Sigmoid colon (tissue), 7 donors: ENCODE results near the gene VPS4A. TPM values are rescaled to one million over a fixed set of nuclear protein-coding genes. Genes with fewer than 3 reads are reported as not detected.
"Not testable (repeated sequence)": the region's sequence is repeated elsewhere in the genome, so short reads cannot be mapped to it uniquely, and the experiment has no call there.

Experiments used
- DNase-seq: peaks from one replicate; pipeline ENCODE4 v3.0.0-alpha.2; 2019
- H3K27ac ChIP-seq, 4 donors: fragments of 200-600 bp; sonication (generic); one replicate each; pipeline ENCODE4 v1.5.1; 2016 to 2019; ENCODE audit warnings: mild to moderate bottlenecking in 1 of 4
- H3K27me3 ChIP-seq, 3 donors: fragments of 200-600 bp; sonication (generic); one replicate each; pipeline ENCODE4 v1.5.1; 2019; ENCODE audit warnings: mild to moderate bottlenecking in 1 of 3
- H3K36me3 ChIP-seq, 4 donors: fragments of 200-600 bp; sonication (generic); one replicate each; pipeline ENCODE4 v1.5.1; 2016 to 2019
- H3K4me1 ChIP-seq, 4 donors: fragments of 200-600 bp; sonication (generic); one replicate each; pipeline ENCODE4 v1.5.1; 2017 to 2019
- H3K4me3 ChIP-seq, 4 donors: fragments of 200-600 bp; sonication (generic); one replicate each; pipeline ENCODE4 v1.5.1; 2017 to 2019; ENCODE audit warnings: mild to moderate bottlenecking in 2 of 4, moderate library complexity in 1 of 4
- H3K9me3 ChIP-seq, 4 donors: fragments of 200-600 bp in 3 of 4; sonication (generic) in 3 of 4; one replicate each; pipeline versions ENCODE4 v1.5.1 to v1.6.1; 2013 to 2019
- CTCF ChIP-seq, 4 experiments: fragments of 450-650 bp in 3 of 4; fragments of 200-600 bp in 1 of 4; IDR thresholded peaks; one replicate each; pipeline ENCODE4 v1.5.1; 2016 to 2019; ENCODE audit warnings: antibody characterized with exemption in 4 of 4, mild to moderate bottlenecking in 3 of 4, moderate library complexity in 2 of 4
- EP300 ChIP-seq, 4 donors: sonication (generic); formaldehyde crosslinking; IDR thresholded peaks; one replicate each; pipeline ENCODE4 v1.6.1; 2017; ENCODE audit warnings: antibody characterized with exemption in 4 of 4
- POLR2A ChIP-seq, 2 donors: fragments of 450-650 bp; IDR thresholded peaks; one replicate each; pipeline ENCODE4 v1.6.1; 2016; ENCODE audit warnings: antibody characterized with exemption in 2 of 2, mild to moderate bottlenecking in 2 of 2, moderate library complexity in 2 of 2
- POLR2AphosphoS5 ChIP-seq, 4 donors: sonication (generic); formaldehyde crosslinking; IDR thresholded peaks; one replicate each; pipeline ENCODE4 v1.6.1; 2017; ENCODE audit warnings: antibody characterized with exemption in 4 of 4
- WGBS, 2 donors: extraction: QIAGEN DNeasy Blood & Tissue Kit; methylation state at CpG; one replicate each; pipeline ENCODE4 v1.1.7; 2013; 5-methylcytosine and 5-hydroxymethylcytosine counted together
- intact Hi-C: fragments of 100-400 bp; cut with DNase I; formaldehyde crosslinking; loops from one replicate; pipeline ENCODE4 v1.15.1; 2023
- polyA plus RNA-seq, 3 donors: library from polyadenylated mRNA; stranded (reverse); fragments of 200-250 nt; gene quantifications; one replicate each; pipeline ENCODE4 v1.2.3, GENCODE V29; 2013
- total RNA-seq, 4 donors: library from RNA; depleted of rRNA; stranded (reverse); fragments of >200 nt; gene quantifications; one replicate each; pipeline ENCODE4 v1.1.0, GENCODE V29; 2016
- donor health status: healthy with polysubstance abuse.
- donor health status: Bipolar disorder and iron deficiency.
- donor health status: healthy.

The VPS4A gene
- total and polyA plus RNA-seq, 7 donors = 25.8 to 39.3 (median 31.7) TPM

- WGBS, 2 donors = 77 to 84% methylated on average over 4 of the region's 4 CpGs
- H3K36me3 ChIP-seq = peaks cover 0 to 24% (median 15%) of the 10 kb centered on the region in 4 donors
- TF ChIP-seq EP300 (IDR thresholded peaks at IDR 0.05) (no peak), POLR2A (IDR thresholded peaks at IDR 0.05) (no peak), POLR2AphosphoS5 (IDR thresholded peaks at IDR 0.05) (no peak), CTCF (IDR thresholded peaks at IDR 0.05) (no peak)
These were observed 25.9 kb upstream of the VPS4A start for GRCh38 chr16:69285240-69285639.

DNA sequence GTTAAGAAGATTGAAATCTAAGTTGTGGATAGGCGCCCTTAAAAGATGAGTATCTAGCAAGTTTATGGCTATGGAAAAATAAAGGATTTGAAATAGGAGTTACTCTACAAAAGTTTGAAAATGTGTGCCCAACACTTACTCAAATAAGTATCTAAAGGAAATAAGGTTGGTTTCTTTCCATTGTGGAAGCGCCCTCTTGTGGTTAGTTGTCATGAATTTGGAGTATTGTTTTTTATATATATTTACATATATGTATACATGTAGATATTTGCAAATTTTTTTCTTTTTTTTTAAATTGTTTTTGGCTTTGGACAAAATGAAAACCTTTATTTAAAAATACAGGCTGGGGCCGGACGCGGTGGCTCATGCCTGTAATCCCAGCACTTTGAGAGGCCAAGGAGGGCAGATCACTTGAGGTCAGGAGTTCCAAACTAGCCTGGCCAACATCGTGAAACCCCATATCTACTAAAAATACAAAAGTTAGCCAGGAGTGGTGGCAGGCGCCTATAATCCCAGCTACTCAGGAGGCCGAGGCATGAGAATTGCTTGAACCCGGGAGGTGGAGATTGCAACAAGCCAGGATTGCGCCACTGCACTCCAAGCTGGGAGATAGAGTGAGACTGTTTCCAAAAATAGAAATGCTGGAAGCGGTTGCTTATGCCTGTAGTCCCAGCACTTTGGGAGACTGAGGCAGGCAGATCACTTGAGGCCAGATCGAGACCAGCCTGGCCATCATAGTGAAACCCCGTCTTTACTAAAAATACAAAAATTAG lies 24.0 kb upstream of the VPS4A start:
- WGBS, 2 donors = 76 to 78% methylated on average over 13 of the region's 13 CpGs

More at GRCh38 chr16:69285240-69285639, 25.9 kb upstream of the VPS4A start:
- no peak overlapping the region for H3K4me3 ChIP-seq
- no peaks in the 10 kb centered on the region for H3K27me3 ChIP-seq
- intact Hi-C loops = no loop called here
- no peaks in the 10 kb centered on the region for H3K9me3 ChIP-seq
- H3K27ac ChIP-seq = no peak overlapping the region
- H3K4me1 ChIP-seq = peaks cover 0 to 8% (median 3%) of the 10 kb centered on the region in 4 donors
- DNase-seq = no peak

DNA sequence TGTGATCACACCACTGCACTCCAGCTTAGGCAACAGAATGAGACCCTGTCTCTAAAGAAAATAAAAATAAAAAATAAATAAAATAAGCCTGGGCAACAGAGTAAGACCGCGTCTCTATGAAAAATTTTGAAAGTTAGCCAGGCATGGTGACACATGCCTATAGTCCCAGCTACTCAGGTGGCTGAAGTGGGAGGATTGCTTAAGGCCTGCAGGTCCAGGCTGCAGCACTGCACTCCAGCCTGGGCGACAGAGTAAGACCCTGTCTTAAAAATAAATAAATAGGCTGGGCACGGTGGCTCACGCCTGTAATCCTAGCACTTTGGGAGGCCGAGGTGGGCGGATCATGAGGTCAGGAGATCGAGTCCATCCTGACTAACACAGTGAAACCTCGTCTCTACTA lies 19.5 kb upstream of the VPS4A start:
- H3K9me3 ChIP-seq, H3K36me3 ChIP-seq, DNase-seq, H3K4me1 ChIP-seq, H3K27ac ChIP-seq, H3K4me3 ChIP-seq, intact Hi-C loops, H3K27me3 ChIP-seq: not testable (repeated sequence)
- 91 to 93% methylated on average over 9 of the region's 9 CpGs for WGBS, 2 donors

More for the DNA sequence above, 24.0 kb upstream of the VPS4A start:
- Histone ChIP-seq H3K27me3 (no peaks in the 10 kb centered on the region), H3K4me3 (no peak overlapping the region), H3K9me3 (no peaks in the 10 kb centered on the region), H3K36me3 (peaks cover 0 to 24% (median 15%) of the 10 kb centered on the region in 4 donors), H3K27ac (peak overlapping the region in 1 of 4 donors; percentile 15), H3K4me1 (peaks cover 0 to 8% (median 3%) of the 10 kb centered on the region in 4 donors)
- TF ChIP-seq CTCF (IDR thresholded peaks at IDR 0.05) (peak; percentile 46 to 64 (median 51)), EP300 (IDR thresholded peaks at IDR 0.05) (no peak)
- peak; percentile 81 for DNase-seq
- intact Hi-C loops = loop anchor here (1.0 kb wide), 1 partner anchor 137 kb away; no protein-coding TSS in a partner anchor

GRCh38 chr16:69293401-69293800 lies 17.7 kb upstream of the VPS4A start:
- H3K9me3 ChIP-seq = no peaks in the 10 kb centered on the region
- no peak overlapping the region for H3K27ac ChIP-seq
- no peaks in the 10 kb centered on the region for H3K4me1 ChIP-seq
- no peak overlapping the region for H3K4me3 ChIP-seq
- DNase-seq = no peak
- intact Hi-C loops = no loop called here
- no peak for TF ChIP-seq POLR2AphosphoS5 (IDR thresholded peaks at IDR 0.05)
- TF ChIP-seq CTCF (IDR thresholded peaks at IDR 0.05) = no peak
- no peak for TF ChIP-seq EP300 (IDR thresholded peaks at IDR 0.05)
- TF ChIP-seq POLR2A (IDR thresholded peaks at IDR 0.05) = no peak
- 80 to 89% methylated on average over 3 of the region's 3 CpGs for WGBS, 2 donors
- peaks cover 0 to 7% (median 2%) of the 10 kb centered on the region in 4 donors for H3K36me3 ChIP-seq
- H3K27me3 ChIP-seq = no peaks in the 10 kb centered on the region

- H3K27me3 ChIP-seq = no peaks in the 10 kb centered on the region
- DNase-seq = no peak
- intact Hi-C loops = no loop called here
These were observed 17.1 kb upstream of the VPS4A start for GRCh38 chr16:69294051-69294450.

DNA sequence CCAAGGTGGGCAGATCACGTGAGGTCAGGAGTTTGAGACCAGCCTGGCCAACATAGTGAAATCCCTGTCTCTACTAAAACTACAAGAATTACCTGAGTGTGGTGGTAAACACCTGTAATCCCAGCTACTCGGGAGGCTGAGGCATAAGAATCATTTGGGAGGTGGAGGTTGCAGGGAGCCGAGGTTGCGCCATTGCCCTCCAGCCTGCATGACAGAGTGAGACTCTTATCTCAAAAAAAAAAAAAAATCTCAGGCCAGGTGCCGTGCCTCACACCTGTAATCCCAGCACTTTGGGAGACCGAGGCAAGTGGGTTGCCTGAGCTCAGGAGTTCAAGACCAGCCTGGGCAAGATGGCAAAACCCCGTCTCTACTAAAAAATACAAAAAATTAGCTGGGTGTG lies 14.4 kb upstream of the VPS4A start:
- intact Hi-C loops, H3K4me3 ChIP-seq, H3K4me1 ChIP-seq, H3K27ac ChIP-seq, H3K9me3 ChIP-seq, H3K27me3 ChIP-seq, DNase-seq: not testable (repeated sequence)
- H3K36me3 ChIP-seq = peaks cover 0 to 30% (median 6%) of the 10 kb centered on the region in 4 donors
- 98 to 99% methylated on average over 7 of the region's 7 CpGs for WGBS, 2 donors

More at GRCh38 chr16:69294051-69294450, 17.1 kb upstream of the VPS4A start:
- Histone ChIP-seq H3K4me3 (no peak overlapping the region), H3K27ac (no peak overlapping the region), H3K36me3 (peaks cover 0 to 11% (median 0%) of the 10 kb centered on the region in 4 donors), H3K9me3 (no peaks in the 10 kb centered on the region), H3K4me1 (no peaks in the 10 kb centered on the region)
- no peak for TF ChIP-seq POLR2A (IDR thresholded peaks at IDR 0.05)
- no peak for TF ChIP-seq POLR2AphosphoS5 (IDR thresholded peaks at IDR 0.05)
- no peak for TF ChIP-seq CTCF (IDR thresholded peaks at IDR 0.05)
- no peak for TF ChIP-seq EP300 (IDR thresholded peaks at IDR 0.05)
- 96 to 98% methylated on average over 1 of the region's 1 CpG for WGBS, 2 donors
